ENCODE measurements around the gene ANKMY1. TPM values are rescaled to one million over a fixed set of nuclear protein-coding genes. Genes with fewer than 3 reads are reported as not detected.

The ANKMY1 gene
- total and polyA plus RNA-seq, 5 donors from 2014 or later, result 3.8 to 37.2 (median 9.6) TPM

GRCh38 chr2:240512666-240513535 lies 44.9 kb downstream of the ANKMY1 start:
- Mint-ChIP-seq H3K27ac (peak overlapping the region in 2 of 3 donors; percentile 10 to 69), H3K27me3 (no peaks in the 10 kb centered on the region), H3K4me1 (peaks cover 5 to 12% (median 9%) of the 10 kb centered on the region in 4 donors), H3K36me3 (peaks cover 24% of the 10 kb centered on the region), H3K9me3 (peaks cover 0 to 2% (median 0%) of the 10 kb centered on the region in 7 donors), H3K4me3 (no peak overlapping the region)
- DNase-seq (no peak), ATAC-seq (ENCODE audit: low read depth in 2 of 2) (no peak)
- no peak overlapping the region for H3K27ac ChIP-seq (ENCODE audit: insufficient read depth, low read length, poor library complexity, severe bottlenecking)
- peaks cover 14% of the 10 kb centered on the region for H3K4me1 ChIP-seq (ENCODE audit: control insufficient read depth, insufficient read depth, low read length, poor library complexity, severe bottlenecking)
- no peaks in the 10 kb centered on the region for H3K36me3 ChIP-seq (ENCODE audit: control insufficient read depth, insufficient read depth, low read length)
- H3K4me3 ChIP-seq (ENCODE audit: low read depth, low read length), result no peak overlapping the region
- no peaks in the 10 kb centered on the region for H3K27me3 ChIP-seq (ENCODE audit: control insufficient read depth, insufficient read depth, low read length)
- H3K9me3 ChIP-seq (ENCODE audit: control insufficient read depth in 2 of 2, low read length in 2 of 2), result no peaks in the 10 kb centered on the region

GRCh38 chr2:240512109-240512485 lies 45.7 kb downstream of the ANKMY1 start:
- Histone ChIP-seq H3K36me3 (ENCODE audit: control insufficient read depth, insufficient read depth, low read length) (no peaks in the 10 kb centered on the region), H3K9me3 (ENCODE audit: control insufficient read depth in 2 of 2, low read length in 2 of 2) (no peaks in the 10 kb centered on the region), H3K27ac (ENCODE audit: insufficient read depth, low read length, poor library complexity, severe bottlenecking) (no peak overlapping the region), H3K4me1 (ENCODE audit: control insufficient read depth, insufficient read depth, low read length, poor library complexity, severe bottlenecking) (peaks cover 14% of the 10 kb centered on the region), H3K4me3 (ENCODE audit: low read depth, low read length) (no peak overlapping the region), H3K27me3 (ENCODE audit: control insufficient read depth, insufficient read depth, low read length) (no peaks in the 10 kb centered on the region)
- ATAC-seq (ENCODE audit: low read depth in 2 of 2) (no peak), DNase-seq (no peak)
- Mint-ChIP-seq H3K27ac (no peak overlapping the region), H3K4me3 (no peak overlapping the region), H3K9me3 (peaks cover 0 to 2% (median 0%) of the 10 kb centered on the region in 7 donors), H3K27me3 (no peaks in the 10 kb centered on the region), H3K36me3 (peaks cover 20% of the 10 kb centered on the region), H3K4me1 (peaks cover 5 to 12% (median 9%) of the 10 kb centered on the region in 4 donors)

DNA sequence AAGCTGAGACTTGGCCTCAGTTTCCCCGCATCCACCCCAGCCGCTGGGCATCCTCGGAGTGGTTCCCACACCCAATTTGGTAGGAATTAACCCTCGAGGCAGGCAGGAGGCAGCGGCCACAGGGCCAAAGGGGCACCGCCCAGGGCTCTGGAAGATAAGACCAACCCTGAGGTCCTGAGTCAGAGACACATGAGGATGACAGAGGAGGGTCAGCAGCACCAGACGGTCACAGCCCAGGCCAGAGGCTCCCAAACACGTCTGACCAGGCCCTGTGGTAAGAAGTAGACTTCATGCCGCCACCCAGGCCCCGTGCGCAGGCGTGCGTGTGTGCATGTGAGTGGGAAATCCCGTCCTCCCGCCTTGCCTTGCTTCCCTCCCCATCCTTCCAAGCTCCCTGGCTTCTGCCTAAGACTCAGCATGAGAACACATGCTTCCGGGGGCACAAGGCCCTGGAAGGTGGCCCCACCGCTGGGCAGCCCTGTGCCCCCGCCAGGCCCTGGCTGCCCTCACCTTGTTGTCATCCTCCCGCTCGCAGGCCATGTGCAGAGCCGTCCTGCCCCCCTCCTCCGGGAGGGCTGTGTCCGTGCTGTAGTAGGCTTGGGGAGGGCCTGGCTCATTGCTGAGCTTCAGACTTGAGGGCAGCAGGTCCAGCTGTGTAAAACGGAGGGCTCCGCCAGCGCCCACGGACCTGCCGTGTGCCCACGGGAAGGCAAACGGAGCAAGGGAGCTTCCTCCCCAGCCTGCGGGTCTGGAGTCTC lies 46.3 kb downstream of the ANKMY1 start:
- Histone ChIP-seq H3K9me3 (ENCODE audit: control insufficient read depth in 2 of 2, low read length in 2 of 2) (no peaks in the 10 kb centered on the region), H3K27ac (ENCODE audit: insufficient read depth, low read length, poor library complexity, severe bottlenecking) (no peak overlapping the region), H3K27me3 (ENCODE audit: control insufficient read depth, insufficient read depth, low read length) (no peaks in the 10 kb centered on the region), H3K36me3 (ENCODE audit: control insufficient read depth, insufficient read depth, low read length) (no peaks in the 10 kb centered on the region), H3K4me1 (ENCODE audit: control insufficient read depth, insufficient read depth, low read length, poor library complexity, severe bottlenecking) (peaks cover 14% of the 10 kb centered on the region), H3K4me3 (ENCODE audit: low read depth, low read length) (no peak overlapping the region)
- no peak overlapping the region for H3K27ac Mint-ChIP-seq
- H3K4me3 Mint-ChIP-seq, result no peak overlapping the region
- H3K9me3 Mint-ChIP-seq, result peaks cover 0 to 2% (median 0%) of the 10 kb centered on the region in 7 donors
- DNase-seq, result no peak
- H3K4me1 Mint-ChIP-seq, result peaks cover 5 to 12% (median 9%) of the 10 kb centered on the region in 4 donors
- no peaks in the 10 kb centered on the region for H3K27me3 Mint-ChIP-seq
- H3K36me3 Mint-ChIP-seq, result peaks cover 20% of the 10 kb centered on the region
- ATAC-seq (ENCODE audit: low read depth in 2 of 2), result no peak

DNA sequence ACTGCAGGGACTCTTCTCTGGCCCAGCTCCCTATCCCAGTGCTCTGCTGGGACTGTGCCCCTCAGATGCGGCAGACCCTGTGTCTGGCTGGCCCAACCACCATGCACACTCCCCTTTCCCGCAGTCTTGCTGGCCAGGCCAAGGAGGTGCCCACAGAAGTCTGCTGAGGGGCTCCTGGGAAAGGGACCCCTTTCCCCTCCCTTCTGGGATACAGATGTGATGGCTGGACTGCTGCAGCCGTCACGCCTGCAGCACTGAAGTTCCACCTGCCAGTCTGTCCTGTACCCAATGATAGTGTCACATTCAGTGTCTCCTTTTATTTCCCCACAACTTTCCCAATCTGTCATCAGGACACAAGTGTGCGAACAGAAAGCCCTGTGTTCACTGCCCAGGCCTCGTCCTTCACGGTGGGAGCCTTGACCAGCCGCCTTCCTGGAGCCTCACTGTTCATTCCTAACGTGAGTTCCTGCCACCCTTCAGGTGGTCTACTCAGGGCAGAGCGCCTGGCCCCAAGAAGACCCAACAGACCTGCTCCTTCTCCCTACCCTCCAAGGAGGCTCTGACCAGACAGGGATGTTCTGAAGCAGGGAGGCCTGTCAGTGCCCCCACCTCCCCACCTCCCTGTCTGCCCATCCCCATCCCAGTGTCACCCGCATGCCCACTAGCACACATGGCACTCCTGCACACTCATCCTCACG lies 47.1 kb downstream of the ANKMY1 start:
- no peaks in the 10 kb centered on the region for H3K9me3 ChIP-seq (ENCODE audit: control insufficient read depth in 2 of 2, low read length in 2 of 2)
- H3K27me3 ChIP-seq (ENCODE audit: control insufficient read depth, insufficient read depth, low read length), result no peaks in the 10 kb centered on the region
- Mint-ChIP-seq H3K9me3 (peaks cover 0 to 2% (median 0%) of the 10 kb centered on the region in 7 donors), H3K4me3 (no peak overlapping the region), H3K4me1 (peaks cover 5 to 12% (median 9%) of the 10 kb centered on the region in 4 donors), H3K27ac (peak overlapping the region in 1 of 3 donors; percentile 44), H3K36me3 (peaks cover 17% of the 10 kb centered on the region), H3K27me3 (no peaks in the 10 kb centered on the region)
- DNase-seq (no peak), ATAC-seq (ENCODE audit: low read depth in 2 of 2) (no peak)
- H3K36me3 ChIP-seq (ENCODE audit: control insufficient read depth, insufficient read depth, low read length), result no peaks in the 10 kb centered on the region
- peaks cover 14% of the 10 kb centered on the region for H3K4me1 ChIP-seq (ENCODE audit: control insufficient read depth, insufficient read depth, low read length, poor library complexity, severe bottlenecking)
- no peak overlapping the region for H3K27ac ChIP-seq (ENCODE audit: insufficient read depth, low read length, poor library complexity, severe bottlenecking)
- no peak overlapping the region for H3K4me3 ChIP-seq (ENCODE audit: low read depth, low read length)

GRCh38 chr2:240509667-240510512 lies 47.9 kb downstream of the ANKMY1 start:
- H3K36me3 Mint-ChIP-seq, result peaks cover 17% of the 10 kb centered on the region
- no peak for DNase-seq
- Histone ChIP-seq H3K9me3 (ENCODE audit: control insufficient read depth in 2 of 2, low read length in 2 of 2) (no peaks in the 10 kb centered on the region), H3K27me3 (ENCODE audit: control insufficient read depth, insufficient read depth, low read length) (no peaks in the 10 kb centered on the region), H3K4me1 (ENCODE audit: control insufficient read depth, insufficient read depth, low read length, poor library complexity, severe bottlenecking) (peaks cover 14% of the 10 kb centered on the region), H3K27ac (ENCODE audit: insufficient read depth, low read length, poor library complexity, severe bottlenecking) (no peak overlapping the region), H3K4me3 (ENCODE audit: low read depth, low read length) (no peak overlapping the region), H3K36me3 (ENCODE audit: control insufficient read depth, insufficient read depth, low read length) (no peaks in the 10 kb centered on the region)
- no peak for ATAC-seq (ENCODE audit: low read depth in 2 of 2)
- H3K4me3 Mint-ChIP-seq, result no peak overlapping the region
- H3K27me3 Mint-ChIP-seq, result no peaks in the 10 kb centered on the region
- H3K4me1 Mint-ChIP-seq, result peaks cover 5 to 12% (median 9%) of the 10 kb centered on the region in 4 donors
- peak overlapping the region in 1 of 3 donors; percentile 20 for H3K27ac Mint-ChIP-seq
- H3K9me3 Mint-ChIP-seq, result peaks cover 0 to 2% (median 0%) of the 10 kb centered on the region in 7 donors

DNA sequence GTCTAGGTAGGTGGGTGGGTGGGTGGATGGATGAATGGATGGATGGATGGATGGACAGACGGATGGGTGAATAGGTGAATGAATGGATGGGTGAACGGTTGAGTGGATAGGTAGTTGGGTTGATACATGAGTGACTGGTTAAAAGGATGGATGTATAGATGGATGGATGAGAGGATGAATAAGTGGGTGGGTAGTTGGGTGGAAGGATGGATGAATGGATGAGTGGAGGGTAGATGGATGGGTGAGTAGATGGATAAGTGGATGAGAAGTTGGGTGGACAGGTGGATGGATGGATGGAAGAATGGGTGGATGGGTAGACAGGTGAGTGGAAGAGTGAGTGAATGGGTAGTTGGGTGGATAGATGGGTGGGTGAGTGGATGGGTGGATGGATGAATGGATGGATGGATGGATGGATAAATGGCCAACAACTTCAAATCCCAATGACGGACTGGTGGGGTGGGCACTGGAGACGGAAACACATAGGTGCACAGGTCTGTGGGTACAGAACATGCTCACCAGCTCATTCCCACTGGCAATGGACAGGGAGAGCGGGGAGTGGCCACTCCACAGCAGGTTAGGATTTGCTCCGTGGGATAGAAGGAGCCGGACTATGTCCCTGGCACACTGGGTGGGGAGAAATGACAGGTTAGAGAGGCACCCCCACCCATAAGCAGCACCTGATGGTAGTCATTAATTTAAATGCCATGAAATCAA lies 48.8 kb downstream of the ANKMY1 start:
- Histone ChIP-seq H3K36me3 (ENCODE audit: control insufficient read depth, insufficient read depth, low read length) (no peaks in the 10 kb centered on the region), H3K27me3 (ENCODE audit: control insufficient read depth, insufficient read depth, low read length) (no peaks in the 10 kb centered on the region), H3K4me3 (ENCODE audit: low read depth, low read length) (no peak overlapping the region), H3K27ac (ENCODE audit: insufficient read depth, low read length, poor library complexity, severe bottlenecking) (no peak overlapping the region), H3K9me3 (ENCODE audit: control insufficient read depth in 2 of 2, low read length in 2 of 2) (no peaks in the 10 kb centered on the region), H3K4me1 (ENCODE audit: control insufficient read depth, insufficient read depth, low read length, poor library complexity, severe bottlenecking) (peaks cover 5% of the 10 kb centered on the region)
- DNase-seq (no peak), ATAC-seq (ENCODE audit: low read depth in 2 of 2) (no peak)
- Mint-ChIP-seq H3K27ac (peak overlapping the region in 1 of 3 donors; percentile 78), H3K27me3 (no peaks in the 10 kb centered on the region), H3K4me1 (peaks cover 3 to 7% (median 4%) of the 10 kb centered on the region in 4 donors), H3K4me3 (no peak overlapping the region), H3K9me3 (peaks cover 0 to under 1% (median 0%) of the 10 kb centered on the region in 7 donors), H3K36me3 (peaks cover 17% of the 10 kb centered on the region)

Measured in CD4-positive, CD25-positive, alpha-beta regulatory T cell (primary cell).